Kidney (tissue), 14 donors: ENCODE results near the gene MAD1L1. TPM values are rescaled to one million over a fixed set of nuclear protein-coding genes. Genes with fewer than 3 reads are reported as not detected.

ENCODE experiments used
- DNase-seq, 5 donors: peaks; one replicate each; pipeline ENCODE4 v3.0.0-alpha.2; 2013 to 2020
- FAIRE-seq: peaks from 2 replicates; lab custom pipeline; 2012; peaks lifted over from hg19 to GRCh38; lab: Jason Lieb, UNC
- H3K27ac ChIP-seq, 2 donors: one replicate each; pipeline ENCODE4 v1.7.0; 2013; ENCODE audit warnings: low read depth in 2 of 2, low read length in 2 of 2, inconsistent platforms in 1 of 2
- H3K27me3 ChIP-seq: one replicate; pipeline ENCODE4 v1.7.1; 2013; ENCODE audit warnings: low read length, inconsistent platforms; ENCODE audit not compliant: control insufficient read depth, insufficient read depth
- H3K36me3 ChIP-seq, 3 donors: one replicate each; pipeline versions ENCODE4 v1.7.0 to v1.7.1; 2013; ENCODE audit warnings: low read length in 3 of 3, control low read depth in 1 of 3, inconsistent platforms in 1 of 3; ENCODE audit not compliant: insufficient read depth in 3 of 3, control insufficient read depth in 2 of 3
- H3K4me1 ChIP-seq, 3 donors: one replicate each; pipeline versions ENCODE4 v1.7.0 to v1.7.1; 2013; ENCODE audit warnings: low read length in 3 of 3, inconsistent platforms in 1 of 3, low read depth in 1 of 3; ENCODE audit not compliant: control insufficient read depth in 2 of 3, insufficient read depth in 2 of 3
- H3K4me3 ChIP-seq, 3 donors: one replicate each; pipeline versions ENCODE4 v1.7.0 to v1.8.1; 2013; ENCODE audit warnings: low read length in 3 of 3, control low read depth in 1 of 3, inconsistent platforms in 1 of 3
- H3K9ac ChIP-seq, 3 donors: one replicate each; pipeline versions ENCODE4 v1.7.0 to v1.7.1; 2013; ENCODE audit warnings: low read length in 3 of 3, control low read depth in 1 of 3, inconsistent platforms in 1 of 3
- H3K9me3 ChIP-seq, 3 donors: one replicate each; pipeline versions ENCODE4 v1.7.0 to v1.7.1; 2013; ENCODE audit warnings: low read length in 3 of 3, control low read depth in 1 of 3, inconsistent platforms in 1 of 3; ENCODE audit not compliant: control insufficient read depth in 2 of 3, insufficient read depth in 1 of 3
- CTCF ChIP-seq: IDR thresholded peaks from 3 replicates; pipeline ENCODE4 v1.5.1; 2012; ENCODE audit warnings: mild to moderate bottlenecking, moderate library complexity, borderline replicate concordance; ENCODE audit not compliant: insufficient read depth; ENCODE audit errors: extremely low read depth
- intact Hi-C: fragments of 100-400 bp; cut with DNase I; formaldehyde crosslinking; loops from one replicate; pipeline ENCODE4 v1.11.1; 2022
- polyA plus RNA-seq: library from polyadenylated mRNA; stranded (reverse); fragments of 350-450 nt; fragmentation: Illumina TruSeq; extraction: RNeasy Lipid Tissue Mini Kit (QIAGEN cat#74804); gene quantifications from one replicate; pipeline ENCODE4 v1.2.3, GENCODE V29; 2014; ENCODE audit warnings: low read depth, low replicate concordance; ENCODE audit not compliant: insufficient read depth
- total RNA-seq: library from RNA; stranded (reverse); fragmentation: NEBNext Ultra II Directional; extraction: Animal tissue kit (Norgen Biotek cat#: 25700); gene quantifications from one replicate; pipeline ENCODE4 v1.2.1, GENCODE V29; 2021
- donor health status: control.
- donor health status: control.
- donor health status: control.
- donor health status: control.
- donor health status: control.
- donor health status: DM: yes; HTN: yes; CAD: no.
- donor health status: Normal renal cell carcinoma (clear cell type).

MAD1L1 gene
- total and polyA plus RNA-seq, 2 donors from 2014 or later = 33.2 to 45.2 TPM

- no peaks in the 10 kb centered on the region for H3K9me3 ChIP-seq
- no peaks in the 10 kb centered on the region for H3K36me3 ChIP-seq
- no peak overlapping the region for H3K4me3 ChIP-seq
- no peak overlapping the region for H3K9ac ChIP-seq
- DNase-seq = no peak
- H3K4me1 ChIP-seq = no peaks in the 10 kb centered on the region
- no peak for TF ChIP-seq CTCF
- no peak for FAIRE-seq
- intact Hi-C loops = no loop called here
- H3K27me3 ChIP-seq = no peaks in the 10 kb centered on the region
- no peak overlapping the region for H3K27ac ChIP-seq
Measured at GRCh38 chr7:1933066-1933750, 299.5 kb downstream of the MAD1L1 start.

GRCh38 chr7:1931951-1932270 is 300.8 kb downstream of the MAD1L1 start:
- TF ChIP-seq CTCF = no peak
- Histone ChIP-seq H3K27ac (no peak overlapping the region), H3K9ac (no peak overlapping the region), H3K4me3 (no peak overlapping the region), H3K9me3 (no peaks in the 10 kb centered on the region), H3K36me3 (no peaks in the 10 kb centered on the region), H3K27me3 (no peaks in the 10 kb centered on the region), H3K4me1 (no peaks in the 10 kb centered on the region)
- DNase-seq (no peak), FAIRE-seq (no peak)
- intact Hi-C loops = no loop called here

- Histone ChIP-seq H3K4me1 (no peaks in the 10 kb centered on the region), H3K27ac (no peak overlapping the region), H3K9me3 (no peaks in the 10 kb centered on the region), H3K9ac (no peak overlapping the region), H3K4me3 (no peak overlapping the region), H3K27me3 (no peaks in the 10 kb centered on the region), H3K36me3 (no peaks in the 10 kb centered on the region)
- intact Hi-C loops = no loop called here
- TF ChIP-seq CTCF = no peak
- no peak for DNase-seq
- no peak for FAIRE-seq
Measured at GRCh38 chr7:1931256-1931950, 301.3 kb downstream of the MAD1L1 start.
